HEK293T (cell line): ENCODE measurements around the gene CRAMP1.

Source experiments
- CTCF ChIA-PET: fragments of 350-600 bp; formaldehyde crosslinking; extraction: SDS; loops from one replicate; lab custom pipeline; 2021; ENCODE audit warnings: antibody characterized with exemption, inconsistent platforms; lab: Yijun Ruan, JAX
- POLR2A ChIA-PET: fragments of 350-600 bp; formaldehyde crosslinking; extraction: SDS; loops from one replicate; lab custom pipeline; 2020; ENCODE audit warnings: antibody characterized with exemption, inconsistent platforms; lab: Yijun Ruan, JAX
- DNase-seq: peaks from one replicate; pipeline ENCODE4 v3.0.0; 2012; ENCODE audit warnings: mixed read lengths; ENCODE audit errors: extremely low spot score
- ARNT ChIP-seq: fragments of 450-650 bp; IDR thresholded peaks from 2 replicates; pipeline ENCODE4 v1.6.1; 2017; ENCODE audit warnings: mild to moderate bottlenecking
- BHLHE40 ChIP-seq: fragments of 450-650 bp; IDR thresholded peaks from 2 replicates; pipeline ENCODE4 v1.6.1; 2016; ENCODE audit warnings: mild to moderate bottlenecking, moderate library complexity, borderline replicate concordance
- CTBP1 ChIP-seq: fragments of 450-650 bp; IDR thresholded peaks from 2 replicates; pipeline ENCODE4 v1.6.1; 2016; ENCODE audit warnings: borderline replicate concordance
- ELF4 ChIP-seq: fragments of 450-650 bp; IDR thresholded peaks from 2 replicates; pipeline ENCODE4 v1.6.1; 2017; ENCODE audit warnings: antibody characterized with exemption
- FOXA1 ChIP-seq: fragments of 450-650 bp; IDR thresholded peaks from 2 replicates; pipeline ENCODE4 v1.6.1; 2016; ENCODE audit warnings: mild to moderate bottlenecking
- FOXK2 ChIP-seq: fragments of 450-650 bp; IDR thresholded peaks from 2 replicates; pipeline ENCODE4 v1.6.1; 2016; ENCODE audit warnings: mild to moderate bottlenecking
- FOXM1 ChIP-seq: fragments of 450-650 bp; IDR thresholded peaks from 2 replicates; pipeline ENCODE4 v1.6.1; 2017; ENCODE audit warnings: mild to moderate bottlenecking, borderline replicate concordance
- HDGF ChIP-seq: fragments of 450-650 bp; IDR thresholded peaks from 2 replicates; pipeline ENCODE4 v1.6.1; 2017; ENCODE audit warnings: antibody characterized with exemption, borderline replicate concordance
- L3MBTL2 ChIP-seq: fragments of 450-650 bp; conservative IDR thresholded peaks from 2 replicates; pipeline ENCODE4 v1.6.1; 2016; ENCODE audit warnings: mild to moderate bottlenecking
- LEF1 ChIP-seq: fragments of 450-650 bp; IDR thresholded peaks from 2 replicates; pipeline ENCODE4 v1.6.1; 2017; ENCODE audit warnings: mild to moderate bottlenecking, borderline replicate concordance
- NFRKB ChIP-seq: fragments of 450-650 bp; IDR thresholded peaks from 2 replicates; pipeline ENCODE4 v1.6.1; 2016; ENCODE audit warnings: mild to moderate bottlenecking, moderate library complexity
- SP1 ChIP-seq: fragments of 450-650 bp; IDR thresholded peaks from 2 replicates; pipeline ENCODE4 v1.6.1; 2017
- SUZ12 ChIP-seq: fragments of 450-650 bp; IDR thresholded peaks from 2 replicates; pipeline ENCODE4 v1.6.1; 2016; ENCODE audit warnings: mild to moderate bottlenecking
- TARDBP ChIP-seq: fragments of 450-650 bp; IDR thresholded peaks from 2 replicates; pipeline ENCODE4 v1.6.1; 2016
- ZNF384 ChIP-seq: fragments of 450-650 bp; IDR thresholded peaks from 2 replicates; pipeline ENCODE4 v1.6.1; 2016
- TF ChIP-seq, protein P1 (sequence below): fragments of 450-650 bp; IDR thresholded peaks from 2 replicates; pipeline ENCODE4 v1.6.1; 2016

CRAMP1 gene

DNA sequence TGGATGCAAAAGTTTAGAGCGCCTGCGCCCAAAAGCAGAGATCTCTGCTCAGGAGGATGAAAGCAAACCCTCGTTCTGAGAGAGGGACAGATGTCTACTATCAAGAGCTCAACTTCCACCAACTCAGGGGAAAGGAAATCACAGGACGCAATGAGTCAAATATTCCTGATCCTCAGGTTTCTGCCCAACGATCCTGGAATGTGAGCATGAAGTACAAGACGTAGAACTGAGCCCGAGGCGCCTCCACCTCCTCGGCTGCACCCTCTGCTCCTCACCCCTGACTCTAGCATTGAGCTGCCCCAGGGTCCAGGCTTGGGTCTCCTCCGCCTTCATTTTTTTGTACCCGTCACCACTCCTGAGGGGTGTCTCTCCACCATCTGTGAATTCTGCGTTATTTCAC, 15.6 kb upstream of the CRAMP1 start:
- no peak for DNase-seq
- CTCF ChIA-PET: no interaction called here
- TF ChIP-seq FOXM1: no peak
- TF ChIP-seq BHLHE40: no peak
- no peak for TF ChIP-seq L3MBTL2
- TF ChIP-seq HDGF: no peak
- TF ChIP-seq, protein P1, sequence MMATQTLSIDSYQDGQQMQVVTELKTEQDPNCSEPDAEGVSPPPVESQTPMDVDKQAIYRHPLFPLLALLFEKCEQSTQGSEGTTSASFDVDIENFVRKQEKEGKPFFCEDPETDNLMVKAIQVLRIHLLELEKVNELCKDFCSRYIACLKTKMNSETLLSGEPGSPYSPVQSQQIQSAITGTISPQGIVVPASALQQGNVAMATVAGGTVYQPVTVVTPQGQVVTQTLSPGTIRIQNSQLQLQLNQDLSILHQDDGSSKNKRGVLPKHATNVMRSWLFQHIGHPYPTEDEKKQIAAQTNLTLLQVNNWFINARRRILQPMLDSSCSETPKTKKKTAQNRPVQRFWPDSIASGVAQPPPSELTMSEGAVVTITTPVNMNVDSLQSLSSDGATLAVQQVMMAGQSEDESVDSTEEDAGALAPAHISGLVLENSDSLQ: no peak
- no peak for TF ChIP-seq SUZ12
- no peak for TF ChIP-seq CTBP1
- no peak for TF ChIP-seq LEF1
- TF ChIP-seq FOXK2: no peak
- no peak for TF ChIP-seq TARDBP
- no peak for TF ChIP-seq SP1
- no peak for TF ChIP-seq NFRKB
- TF ChIP-seq ZNF384: no peak
- TF ChIP-seq ELF4: no peak
- no peak for TF ChIP-seq FOXA1
- no peak for TF ChIP-seq ARNT
- POLR2A ChIA-PET: interaction anchor here (2.8 kb wide), 1 partner anchor 13 kb away, joined by 8 read pairs; no protein-coding TSS in a partner anchor

GRCh38 chr16:1597154-1597553, 15.0 kb upstream of the CRAMP1 start:
- TF ChIP-seq ZNF384: no peak
- no peak for TF ChIP-seq SUZ12
- no peak for TF ChIP-seq ELF4
- no peak for TF ChIP-seq CTBP1
- TF ChIP-seq FOXK2: no peak
- TF ChIP-seq BHLHE40: no peak
- POLR2A ChIA-PET: interaction anchor here (2.8 kb wide), 1 partner anchor 13 kb away, joined by 8 read pairs; no protein-coding TSS in a partner anchor
- no peak for DNase-seq
- CTCF ChIA-PET: no interaction called here

DNA sequence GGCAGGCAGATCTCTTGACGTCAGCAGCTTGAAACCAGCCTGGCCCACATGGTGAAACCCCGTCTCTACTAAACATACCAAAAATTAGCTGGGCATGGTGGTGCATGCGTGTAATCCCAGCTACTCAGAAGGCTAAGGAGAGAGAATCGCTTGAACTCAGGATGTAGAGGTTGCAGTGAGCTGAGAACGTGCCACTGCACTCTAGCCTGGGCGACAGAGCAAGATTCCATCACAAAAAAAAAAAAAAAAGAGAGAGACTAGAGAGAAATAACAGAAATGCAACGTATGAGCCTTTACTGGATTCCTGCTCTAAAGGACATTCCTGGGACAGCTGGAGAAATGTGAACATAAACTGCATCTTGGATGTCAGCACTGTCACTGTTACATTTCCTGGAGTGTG, 11.1 kb upstream of the CRAMP1 start:
- ChIA-PET CTCF (no interaction called here), POLR2A (no interaction called here)
- TF ChIP-seq L3MBTL2: no peak
- TF ChIP-seq, protein P1: no peak
- TF ChIP-seq ARNT: no peak
- no peak for TF ChIP-seq CTBP1
- TF ChIP-seq TARDBP: no peak
- TF ChIP-seq BHLHE40: no peak
- TF ChIP-seq HDGF: no peak
- TF ChIP-seq ZNF384: no peak
- TF ChIP-seq SUZ12: no peak

DNA sequence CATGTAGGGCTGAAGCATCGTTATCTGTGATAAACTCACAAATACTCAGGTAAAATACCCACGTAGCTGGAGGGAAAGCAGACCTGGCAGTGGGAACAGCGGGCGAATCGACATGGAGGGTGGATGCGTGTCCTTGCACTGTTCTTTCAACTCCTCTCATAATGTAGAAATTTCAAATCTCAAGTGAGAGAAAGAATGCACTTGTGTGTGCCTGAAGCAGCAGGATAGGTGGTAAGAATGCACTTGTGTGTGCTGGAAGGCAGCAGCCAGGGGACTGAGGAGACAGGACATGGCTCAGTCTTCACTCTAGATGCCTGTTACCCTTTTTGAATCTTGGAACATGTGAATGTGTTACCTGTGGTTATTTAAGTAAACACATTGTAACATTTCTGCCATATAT, 10.7 kb upstream of the CRAMP1 start:
- ChIA-PET POLR2A (no interaction called here), CTCF (no interaction called here)
- no peak for TF ChIP-seq ELF4
- TF ChIP-seq TARDBP: no peak
- no peak for TF ChIP-seq SUZ12
- TF ChIP-seq SP1: no peak
- TF ChIP-seq, protein P1: no peak
- no peak for TF ChIP-seq CTBP1
- no peak for TF ChIP-seq ZNF384
- DNase-seq: no peak

More for the DNA sequence above, 11.1 kb upstream of the CRAMP1 start:
- no peak for DNase-seq

DNA sequence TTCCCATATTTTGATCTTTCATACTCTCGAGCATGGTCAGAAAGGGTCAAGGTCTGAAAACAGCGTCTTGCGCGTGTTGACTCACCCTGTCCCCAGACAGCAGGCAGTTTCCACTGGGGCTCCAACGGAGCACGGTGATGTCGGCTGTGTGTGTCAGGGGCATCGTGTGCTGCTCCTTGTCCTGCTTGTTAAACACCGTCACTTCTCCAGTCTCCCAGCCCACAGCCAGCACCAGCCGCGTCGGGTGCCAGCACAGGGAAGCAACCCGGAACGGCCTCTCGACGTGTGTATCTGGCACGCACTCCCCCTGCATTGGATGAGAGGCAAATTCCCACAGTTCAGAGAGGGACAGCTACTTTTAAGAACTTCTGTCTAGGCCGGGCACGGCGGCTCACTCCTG, 9.9 kb upstream of the CRAMP1 start:
- ChIA-PET POLR2A (no interaction called here), CTCF (no interaction called here)
- no peak for TF ChIP-seq SP1
- no peak for DNase-seq

GRCh38 chr16:1606774-1607173, 5.4 kb upstream of the CRAMP1 start:
- ChIA-PET POLR2A (no interaction called here), CTCF (no interaction called here)
- no peak for DNase-seq
- TF ChIP-seq L3MBTL2: no peak
- TF ChIP-seq BHLHE40: no peak

DNA sequence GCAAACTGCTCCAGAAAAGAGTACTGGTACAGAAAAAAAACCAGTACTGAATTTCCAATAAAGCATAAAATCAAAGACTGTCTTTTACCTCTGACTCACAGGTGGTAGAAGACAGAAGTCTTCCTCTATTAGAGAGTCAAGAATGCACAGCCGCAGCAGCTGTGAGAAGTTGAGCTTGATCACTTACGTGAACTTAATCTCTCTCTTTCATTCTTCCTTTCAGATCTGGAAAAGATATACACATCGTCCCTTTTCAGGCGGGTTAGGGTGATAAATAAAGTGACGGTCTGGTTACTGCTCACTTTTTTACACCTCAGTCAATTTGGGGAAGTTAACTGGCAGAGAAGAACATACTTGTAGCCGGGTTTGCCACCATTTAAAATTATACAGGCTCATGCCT, 4.2 kb upstream of the CRAMP1 start:
- no peak for DNase-seq
- ChIA-PET POLR2A (no interaction called here), CTCF (interaction anchor here (0.6 kb wide), 1 partner anchor 24 kb away, joined by 4 read pairs; no protein-coding TSS in a partner anchor)
- TF ChIP-seq SUZ12: no peak
- no peak for TF ChIP-seq LEF1
- TF ChIP-seq L3MBTL2: no peak
- TF ChIP-seq NFRKB: no peak
- TF ChIP-seq FOXM1: no peak
- TF ChIP-seq, protein P1: no peak
- TF ChIP-seq ELF4: no peak
- no peak for TF ChIP-seq SP1
- no peak for TF ChIP-seq ZNF384
